Activated naive CD4-positive, alpha-beta T cell treated with anti-CD3 and anti-CD28 coated beads, Interleukin-2, amount 50 U/mL, for 24 hours (primary cell): ENCODE results near the gene CCDC159.
"Not testable (repeated sequence)": the region's sequence is repeated elsewhere in the genome, so short reads cannot be mapped to it uniquely, and the experiment has no call there.

Source experiments
- H3K27ac Mint-ChIP-seq: one replicate; pipeline ENCODE4 v1.8.0; 2021; ENCODE audit warnings: mild to moderate bottlenecking, mixed read lengths
- H3K27me3 Mint-ChIP-seq: one replicate; pipeline ENCODE4 v1.8.0; 2021; ENCODE audit warnings: mixed read lengths
- H3K36me3 Mint-ChIP-seq: one replicate; pipeline ENCODE4 v1.8.0; 2021; ENCODE audit warnings: mixed read lengths
- H3K4me1 Mint-ChIP-seq: one replicate; pipeline ENCODE4 v1.8.0; 2021; ENCODE audit warnings: mixed read lengths
- H3K4me3 Mint-ChIP-seq: one replicate; pipeline ENCODE4 v1.8.0; 2021; ENCODE audit warnings: mild to moderate bottlenecking, mixed read lengths
- H3K9me3 Mint-ChIP-seq: one replicate; pipeline ENCODE4 v1.8.0; 2021; ENCODE audit warnings: mixed read lengths

Gene CCDC159

GRCh38 chr19:11331502-11331901 is 14.8 kb upstream of the CCDC159 start:
- no peak overlapping the region for H3K4me3 Mint-ChIP-seq
- no peaks in the 10 kb centered on the region for H3K27me3 Mint-ChIP-seq
- peaks cover 10% of the 10 kb centered on the region for H3K36me3 Mint-ChIP-seq
- no peaks in the 10 kb centered on the region for H3K9me3 Mint-ChIP-seq
- H3K4me1 Mint-ChIP-seq: no peaks in the 10 kb centered on the region
- H3K27ac Mint-ChIP-seq: no peak overlapping the region

GRCh38 chr19:11332822-11333221 is 13.5 kb upstream of the CCDC159 start:
- H3K9me3 Mint-ChIP-seq: no peaks in the 10 kb centered on the region
- H3K4me1 Mint-ChIP-seq: peaks cover 10% of the 10 kb centered on the region
- H3K36me3 Mint-ChIP-seq: peaks cover 10% of the 10 kb centered on the region
- no peaks in the 10 kb centered on the region for H3K27me3 Mint-ChIP-seq
- no peak overlapping the region for H3K27ac Mint-ChIP-seq
- H3K4me3 Mint-ChIP-seq: no peak overlapping the region

DNA sequence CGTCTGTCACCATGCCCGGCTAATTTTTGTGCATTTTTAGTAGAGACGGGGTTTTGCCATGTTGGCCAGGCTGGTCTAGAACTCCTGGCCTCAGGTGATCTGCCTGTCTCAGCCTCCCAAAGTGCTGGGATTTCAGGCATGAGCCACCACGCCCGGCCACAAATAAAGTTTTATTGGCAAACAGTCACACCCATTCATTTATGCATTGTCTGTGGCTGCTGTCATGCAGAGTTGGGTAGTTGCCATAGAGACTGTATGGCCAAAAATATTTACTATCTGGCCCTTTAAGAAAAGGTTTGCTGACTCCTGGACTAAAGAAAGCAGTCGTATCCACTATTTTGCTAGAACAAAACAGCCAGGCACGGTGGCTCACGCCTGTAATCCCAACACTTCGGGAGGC is 12.5 kb upstream of the CCDC159 start:
- H3K4me3 Mint-ChIP-seq, H3K9me3 Mint-ChIP-seq, H3K27ac Mint-ChIP-seq, H3K27me3 Mint-ChIP-seq: not testable (repeated sequence)
- Mint-ChIP-seq H3K4me1 (peaks cover 18% of the 10 kb centered on the region), H3K36me3 (peaks cover 10% of the 10 kb centered on the region)

- Mint-ChIP-seq H3K27ac (no peak overlapping the region), H3K36me3 (peaks cover 10% of the 10 kb centered on the region), H3K27me3 (no peaks in the 10 kb centered on the region), H3K4me3 (no peak overlapping the region), H3K9me3 (no peaks in the 10 kb centered on the region), H3K4me1 (peaks cover 27% of the 10 kb centered on the region)
These were observed 10.7 kb upstream of the CCDC159 start for GRCh38 chr19:11335449-11336146.

DNA sequence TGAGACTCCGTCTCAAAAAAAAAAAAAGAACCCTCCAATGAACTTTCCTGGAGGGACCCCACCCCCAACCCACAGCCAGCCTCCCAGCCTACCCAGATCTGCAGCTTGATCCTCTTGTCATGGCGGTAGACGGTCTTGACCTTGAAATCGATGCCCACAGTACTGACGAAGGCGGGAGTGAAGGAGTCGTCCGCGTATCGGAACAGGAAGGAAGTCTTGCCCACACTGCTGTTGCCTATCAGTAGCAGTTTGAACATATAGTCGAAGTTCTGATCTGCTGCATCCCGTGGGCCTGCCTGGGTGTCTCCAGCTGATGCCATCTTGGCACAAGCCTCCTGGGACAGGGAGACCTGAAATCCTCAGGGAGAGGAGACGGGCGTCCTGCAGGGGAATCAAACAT is 9.2 kb upstream of the CCDC159 start:
- Mint-ChIP-seq H3K9me3 (no peaks in the 10 kb centered on the region), H3K4me1 (peaks cover 27% of the 10 kb centered on the region), H3K27me3 (no peaks in the 10 kb centered on the region), H3K36me3 (peaks cover 8% of the 10 kb centered on the region), H3K4me3 (no peak overlapping the region), H3K27ac (no peak overlapping the region)

DNA sequence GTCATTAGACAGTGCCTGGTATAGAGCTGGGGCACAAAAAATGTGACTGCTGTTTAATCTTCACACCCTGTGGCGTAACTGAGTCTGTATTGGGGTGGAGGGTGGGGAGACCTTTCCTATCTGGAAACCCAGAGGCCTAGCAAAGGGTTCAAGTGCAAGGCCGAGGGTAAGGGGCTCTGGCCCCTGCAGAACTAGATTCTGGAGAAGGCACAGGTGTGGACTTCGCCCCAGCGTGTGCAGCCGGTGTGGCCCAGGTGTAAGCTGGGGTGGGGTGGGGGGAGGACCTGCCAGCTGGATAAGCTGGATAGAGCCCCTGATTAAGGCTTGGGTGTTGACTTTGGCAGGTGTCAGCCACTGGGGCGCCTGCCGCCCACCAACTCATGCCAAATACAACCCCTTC is 8.2 kb upstream of the CCDC159 start:
- H3K9me3 Mint-ChIP-seq: no peaks in the 10 kb centered on the region

GRCh38 chr19:11338569-11339253 is 7.6 kb upstream of the CCDC159 start:
- H3K4me3 Mint-ChIP-seq: peak overlapping the region; percentile 66
- H3K27ac Mint-ChIP-seq: no peak overlapping the region
- peaks cover 27% of the 10 kb centered on the region for H3K4me1 Mint-ChIP-seq
- no peaks in the 10 kb centered on the region for H3K9me3 Mint-ChIP-seq
- peaks cover 7% of the 10 kb centered on the region for H3K36me3 Mint-ChIP-seq
- no peaks in the 10 kb centered on the region for H3K27me3 Mint-ChIP-seq

More for the DNA sequence above, 8.2 kb upstream of the CCDC159 start:
- H3K36me3 Mint-ChIP-seq: peaks cover 7% of the 10 kb centered on the region
- H3K4me3 Mint-ChIP-seq: no peak overlapping the region
- H3K27me3 Mint-ChIP-seq: no peaks in the 10 kb centered on the region
- H3K4me1 Mint-ChIP-seq: peaks cover 27% of the 10 kb centered on the region
- H3K27ac Mint-ChIP-seq: no peak overlapping the region

DNA sequence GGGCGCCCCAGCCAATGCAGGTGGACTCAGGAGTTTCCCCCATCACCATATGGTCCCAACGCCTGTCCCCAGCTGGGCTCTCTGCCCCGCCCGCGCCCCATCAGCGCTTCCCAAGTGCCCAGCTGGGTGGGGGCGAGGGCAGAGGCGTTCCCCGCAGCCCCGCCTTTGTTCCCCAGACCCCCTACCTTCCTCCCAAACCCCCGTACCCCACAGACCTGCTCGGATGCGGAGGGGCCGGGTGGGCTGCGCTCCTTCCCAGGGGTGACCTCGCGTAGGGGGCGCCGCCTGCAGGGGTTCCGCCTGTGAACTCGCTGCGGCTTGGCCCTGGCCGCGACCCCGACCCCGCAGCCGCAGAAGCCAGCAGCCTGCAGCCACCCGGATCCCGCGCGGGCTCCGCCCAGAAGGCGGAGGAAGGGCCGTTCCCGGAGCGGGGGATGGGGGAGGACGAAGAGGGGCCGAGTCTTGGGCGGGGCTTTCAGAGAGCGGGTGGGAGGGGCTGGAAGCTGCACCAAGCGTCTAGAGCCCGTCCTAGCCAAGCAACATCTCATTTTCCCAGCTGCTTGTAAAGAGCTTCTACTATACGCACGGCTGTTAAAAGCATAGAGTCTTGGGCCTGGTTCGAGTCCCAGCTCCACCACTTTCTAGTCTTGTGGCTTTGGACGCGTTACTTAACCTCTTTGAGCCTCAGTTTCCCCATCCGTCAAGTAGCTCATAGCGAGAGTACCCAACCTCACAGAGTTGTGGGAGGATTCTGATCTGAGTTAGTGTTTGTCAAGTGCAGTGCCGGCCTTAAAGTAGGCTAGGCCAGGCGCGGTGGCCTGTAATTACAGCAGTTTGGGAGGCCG is 6.8 kb upstream of the CCDC159 start, which contains the start of gene RAB3D:
TSS of gene RAB3D (minus strand) at position 404 of the 845 bp plus-strand sequence. CDS start 2,258 bp downstream, outside the sequence.
- H3K4me1 Mint-ChIP-seq: peaks cover 30% of the 10 kb centered on the region
- no peak within 1 kb of the TSS for H3K27ac Mint-ChIP-seq
- no peaks in the 10 kb centered on the region for H3K9me3 Mint-ChIP-seq
- peak within 1 kb of the TSS; percentile 66 for H3K4me3 Mint-ChIP-seq
- peaks cover 7% of the 10 kb centered on the region for H3K36me3 Mint-ChIP-seq
- no peaks in the 10 kb centered on the region for H3K27me3 Mint-ChIP-seq

- H3K36me3 Mint-ChIP-seq, H3K27ac Mint-ChIP-seq, H3K27me3 Mint-ChIP-seq, H3K9me3 Mint-ChIP-seq: not testable (repeated sequence)
- peak overlapping the region; percentile 64 for H3K4me3 Mint-ChIP-seq
- peaks cover 33% of the 10 kb centered on the region for H3K4me1 Mint-ChIP-seq
These were observed 6.2 kb upstream of the CCDC159 start for GRCh38 chr19:11340099-11340467.

DNA sequence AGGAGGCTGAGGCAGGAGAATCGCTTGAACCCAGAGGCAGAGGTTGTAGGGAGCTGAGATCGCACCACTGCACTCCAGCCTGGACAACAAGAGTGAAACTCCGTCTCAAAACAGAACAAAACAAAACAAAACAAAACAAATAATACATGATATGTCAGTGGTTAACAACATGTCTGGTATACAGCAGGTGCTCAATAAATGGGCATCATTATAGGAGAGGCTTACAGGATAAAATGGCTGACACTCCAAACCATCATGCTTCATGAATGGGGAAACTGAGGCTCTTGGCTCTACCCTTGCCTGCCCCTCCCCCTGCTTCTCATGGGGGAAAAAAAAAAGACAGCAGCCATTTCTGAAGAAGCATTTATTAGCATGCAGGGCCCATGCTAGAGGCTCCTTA is 3.9 kb upstream of the CCDC159 start:
- Mint-ChIP-seq H3K4me3 (no peak overlapping the region), H3K27me3 (no peaks in the 10 kb centered on the region), H3K4me1 (peaks cover 51% of the 10 kb centered on the region), H3K36me3 (peaks cover 2% of the 10 kb centered on the region), H3K27ac (no peak overlapping the region), H3K9me3 (no peaks in the 10 kb centered on the region)

DNA sequence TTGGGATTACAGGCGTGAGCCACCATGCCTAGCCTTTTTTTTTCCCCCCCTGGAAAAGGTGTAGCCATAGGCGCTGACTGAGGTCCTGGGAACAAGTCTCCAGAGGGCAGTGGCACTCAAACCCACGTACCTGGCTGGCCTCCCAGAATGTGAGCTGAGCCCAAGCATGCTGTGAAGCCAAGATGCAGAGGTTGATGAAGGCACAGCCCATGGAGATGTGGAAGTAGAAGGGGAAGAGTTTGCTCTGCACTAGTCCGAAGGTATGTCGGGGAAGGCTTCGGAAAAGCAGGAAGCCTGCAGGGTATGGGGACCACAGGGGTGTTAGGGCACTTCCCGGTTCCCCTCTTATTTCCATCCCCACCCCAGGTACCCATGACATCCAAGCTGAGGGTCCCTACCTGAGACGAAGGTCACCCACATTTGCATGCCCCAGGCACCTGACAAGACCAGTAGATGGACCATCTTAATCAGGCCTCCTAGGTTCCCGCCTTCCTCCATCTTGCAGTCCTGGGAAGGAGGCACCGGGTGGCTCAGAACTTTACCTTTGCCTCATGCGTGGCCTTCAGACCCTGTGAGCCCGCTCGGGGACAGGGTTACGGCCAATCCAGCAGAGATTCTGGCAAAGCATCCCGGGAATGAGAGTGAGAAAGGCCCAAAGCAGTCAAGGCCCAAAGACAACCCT is 1.1 kb upstream of the CCDC159 start:
- Mint-ChIP-seq H3K27ac (peak overlapping the region; percentile 99), H3K4me1 (peaks cover 31% of the 10 kb centered on the region), H3K9me3 (no peaks in the 10 kb centered on the region), H3K36me3 (peaks cover 2% of the 10 kb centered on the region), H3K27me3 (no peaks in the 10 kb centered on the region), H3K4me3 (peak overlapping the region; percentile 100)

- Mint-ChIP-seq H3K9me3 (no peaks in the 10 kb centered on the region), H3K36me3 (peaks cover 2% of the 10 kb centered on the region), H3K27ac (peak overlapping the region; percentile 55), H3K4me3 (peak overlapping the region; percentile 100), H3K27me3 (no peaks in the 10 kb centered on the region), H3K4me1 (peaks cover 31% of the 10 kb centered on the region)
These were observed 1.3 kb downstream of the CCDC159 start for GRCh38 chr19:11347546-11348039.

- no peaks in the 10 kb centered on the region for H3K9me3 Mint-ChIP-seq
- H3K4me1 Mint-ChIP-seq: peaks cover 31% of the 10 kb centered on the region
- H3K36me3 Mint-ChIP-seq: peaks cover 2% of the 10 kb centered on the region
- H3K27ac Mint-ChIP-seq: no peak overlapping the region
- no peak overlapping the region for H3K4me3 Mint-ChIP-seq
- H3K27me3 Mint-ChIP-seq: no peaks in the 10 kb centered on the region
These were observed 2.9 kb downstream of the CCDC159 start for GRCh38 chr19:11349171-11349570.

- not testable (repeated sequence) for H3K27ac Mint-ChIP-seq, H3K4me1 Mint-ChIP-seq, H3K9me3 Mint-ChIP-seq, H3K4me3 Mint-ChIP-seq, H3K36me3 Mint-ChIP-seq, H3K27me3 Mint-ChIP-seq
These were observed 7.8 kb downstream of the CCDC159 start for GRCh38 chr19:11354102-11354501.
